Posterior cingulate gyrus (tissue), 11 donors: ENCODE results near the gene ITPKB.

Source experiments
- DNase-seq, 10 donors: peaks; one replicate each; pipeline versions ENCODE4 v3.0.0 to v3.0.0-alpha.2; 2020 to 2021; ENCODE audit warnings: mixed read lengths in 3 of 10
- intact Hi-C: fragments of 100-400 bp; cut with DNase I; formaldehyde crosslinking; loops from one replicate; pipeline ENCODE4 v1.15.1; 2023

Gene ITPKB

DNA sequence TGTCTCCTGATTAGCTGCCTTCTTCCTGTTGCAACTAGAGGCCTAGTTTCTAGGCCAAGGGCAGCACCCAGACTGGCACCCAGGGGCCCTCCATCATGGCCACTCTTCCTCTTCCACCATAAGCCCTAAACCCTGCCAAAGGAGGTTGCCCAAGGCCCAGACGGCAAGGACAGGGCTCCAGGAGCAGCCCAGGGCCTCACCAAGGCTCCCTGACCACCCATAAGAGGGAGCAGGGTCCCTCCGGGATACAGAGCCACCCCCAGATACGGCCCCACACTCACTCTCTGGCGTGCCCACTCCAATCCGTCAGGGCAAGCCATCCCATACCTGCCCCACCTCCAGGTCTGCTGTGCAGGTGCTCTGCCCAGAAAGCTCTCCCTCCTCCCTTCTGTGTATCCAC is 79.9 kb downstream of the ITPKB start:
- intact Hi-C loops = no loop called here
- peak in 2 of 10 donors; percentile 46 to 69 for DNase-seq

DNA sequence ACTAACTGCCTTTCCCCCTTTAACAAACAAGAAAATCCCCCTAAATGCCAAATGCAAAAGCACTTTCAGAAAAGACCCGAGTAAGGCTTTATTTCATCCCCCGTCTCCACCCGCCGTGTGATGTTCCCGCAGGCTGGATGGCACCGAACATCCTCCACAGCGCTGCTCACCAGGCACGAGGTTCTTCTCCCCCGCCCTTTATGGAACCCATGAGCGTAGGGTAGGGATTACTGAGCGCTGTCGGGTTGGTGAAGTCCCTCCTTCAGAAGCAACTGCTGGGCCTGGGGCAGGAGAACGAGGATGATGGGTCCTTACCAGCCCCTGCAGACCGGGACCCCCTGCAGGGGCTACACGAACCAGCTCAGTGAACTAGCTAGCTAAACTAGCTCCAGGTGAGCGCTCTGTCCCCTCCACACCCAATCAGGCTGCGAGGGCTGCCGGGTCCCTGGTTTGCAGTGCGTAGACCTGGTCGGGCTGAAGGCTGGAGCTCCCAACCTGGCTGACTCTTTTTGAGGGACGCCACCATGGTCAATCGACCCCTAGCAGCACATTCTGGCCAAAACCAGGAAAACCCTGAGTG is 80.4 kb downstream of the ITPKB start:
- peak in 3 of 10 donors; percentile 38 to 79 (median 64) for DNase-seq
- intact Hi-C loops = no loop called here

DNA sequence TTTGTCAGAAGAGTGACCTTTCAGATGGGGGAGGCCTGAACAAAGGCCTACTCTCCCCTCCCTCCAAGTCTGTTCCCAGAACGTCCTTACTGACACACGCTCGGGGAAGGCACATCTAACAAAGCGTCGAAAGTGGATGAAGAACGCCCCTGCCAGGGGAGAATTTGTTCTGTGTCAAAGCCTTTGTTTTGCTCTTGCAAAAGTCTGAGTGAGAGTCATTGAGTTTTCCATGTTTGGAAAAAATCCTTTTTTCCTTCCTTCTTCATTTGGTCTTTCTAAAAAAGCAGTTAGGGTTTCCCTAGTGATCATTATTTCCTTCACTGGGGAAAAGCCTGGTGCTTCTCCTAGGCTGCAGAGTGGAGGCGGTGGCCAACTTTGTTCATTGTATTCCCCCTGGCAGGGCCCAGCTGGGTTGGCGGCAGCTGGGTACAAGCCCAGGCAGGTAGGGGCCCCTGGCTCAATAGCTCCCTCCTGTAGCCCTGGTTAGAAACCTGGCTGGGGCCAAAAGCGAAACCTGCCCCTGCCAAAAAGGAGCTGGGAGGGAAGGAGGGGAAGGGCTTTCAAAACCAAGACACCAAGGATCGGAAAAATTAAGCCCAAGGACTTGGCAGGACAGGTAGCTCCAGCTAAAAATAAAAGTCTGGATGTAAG is 81.1 kb downstream of the ITPKB start:
- intact Hi-C loops = no loop called here
- peak in 8 of 10 donors; percentile 52 to 92 (median 70) for DNase-seq

DNA sequence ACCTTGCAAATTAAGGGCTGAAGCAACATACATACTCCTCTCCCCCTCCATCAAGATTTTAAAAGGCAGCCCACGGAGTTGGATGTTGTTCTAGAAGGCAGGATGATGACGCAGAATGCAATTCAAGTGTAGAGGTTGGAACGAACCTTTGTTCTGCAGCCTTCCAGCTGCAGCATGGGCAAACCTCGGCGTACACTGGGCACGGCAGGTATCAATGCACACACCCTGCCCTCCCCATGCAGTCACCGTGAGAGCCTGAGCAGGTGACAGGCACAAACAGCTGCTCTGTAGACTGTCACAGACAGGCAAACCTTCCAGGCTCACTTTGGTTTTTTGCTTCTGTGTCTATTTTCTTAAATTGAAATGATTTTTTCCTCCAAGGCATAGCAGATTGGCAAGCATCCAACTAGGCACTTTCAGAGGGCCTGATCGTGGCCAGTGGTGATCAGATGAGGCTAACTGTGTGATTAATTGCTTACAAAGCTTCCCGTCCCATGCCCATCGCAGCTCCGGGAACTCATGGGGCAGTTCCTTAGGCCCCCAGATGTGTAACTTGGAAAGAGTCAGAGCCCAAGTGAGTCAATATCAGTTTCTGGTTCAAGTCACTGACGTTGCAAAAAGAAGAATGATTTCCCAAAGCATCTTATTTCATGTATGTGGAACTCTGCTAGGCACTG is 82.3 kb downstream of the ITPKB start:
- peak in 4 of 10 donors; percentile 22 to 55 (median 43) for DNase-seq
- intact Hi-C loops = no loop called here

DNA sequence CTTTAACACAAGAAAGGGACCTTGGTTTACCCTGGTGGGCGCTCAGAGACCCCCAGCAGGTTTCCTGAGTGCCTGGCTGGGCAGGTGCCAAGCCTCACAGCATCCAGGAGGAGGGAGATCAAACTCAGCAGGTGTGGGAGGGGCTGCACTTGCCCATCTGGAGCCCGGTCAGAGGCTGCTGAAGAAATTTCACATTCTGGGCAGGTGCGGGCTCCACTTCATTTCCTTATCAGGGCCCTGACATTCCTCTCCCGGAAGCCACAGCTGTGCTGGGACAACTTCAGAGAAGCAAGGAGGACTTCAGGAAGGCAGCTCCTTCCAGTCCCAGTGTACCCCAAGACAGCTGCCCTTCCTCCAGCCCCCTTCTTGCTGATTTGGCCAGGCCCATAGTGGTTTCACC is 82.9 kb downstream of the ITPKB start:
- intact Hi-C loops = no loop called here
- peak in 4 of 10 donors; percentile 14 to 81 (median 49) for DNase-seq

DNA sequence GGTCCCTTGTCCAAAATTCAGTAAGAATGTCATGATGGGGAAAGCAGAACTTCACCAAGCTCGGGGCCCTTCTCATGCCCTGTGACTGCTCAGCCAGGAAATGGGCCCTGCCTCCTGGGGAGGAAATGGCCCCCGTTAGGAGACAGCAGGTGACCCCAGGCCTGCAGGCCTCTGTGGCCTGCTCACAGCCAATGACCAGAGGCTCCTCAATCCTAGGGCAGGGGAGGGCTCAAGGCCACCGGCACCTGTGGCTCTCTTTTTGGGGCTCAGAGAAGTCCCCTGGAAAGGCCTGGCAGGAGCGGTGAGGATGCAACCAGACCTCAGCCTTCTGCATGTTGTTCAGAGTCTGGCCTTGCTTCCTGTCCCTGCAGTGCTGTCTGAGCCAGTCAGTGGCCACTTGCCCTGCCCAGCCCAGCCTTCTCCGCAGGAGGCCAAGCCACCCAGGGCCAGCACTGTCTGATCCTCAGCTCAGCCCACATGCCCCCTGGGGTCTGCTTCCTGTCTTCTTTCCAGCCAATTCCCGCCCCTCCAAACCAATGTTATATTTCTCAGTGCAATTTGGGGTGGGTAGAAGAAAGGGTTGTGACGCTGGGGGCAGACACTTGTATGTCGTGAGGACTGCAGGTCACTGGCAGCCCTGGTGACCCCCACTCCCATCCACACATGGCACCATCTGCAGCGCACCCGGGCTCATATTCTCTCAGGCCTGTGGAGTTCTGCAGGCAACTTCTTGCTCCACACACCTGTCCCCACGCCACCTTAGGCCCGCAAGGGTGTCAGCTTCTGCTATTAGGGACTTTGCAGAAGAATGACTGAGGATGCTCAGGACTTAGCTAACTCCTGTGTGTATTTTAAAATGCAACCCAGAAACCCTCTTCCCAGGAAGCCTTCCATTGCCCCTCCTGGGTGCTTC is 83.6 kb downstream of the ITPKB start:
- intact Hi-C loops = no loop called here
- DNase-seq = peak in 4 of 10 donors; percentile 25 to 82 (median 62)

DNA sequence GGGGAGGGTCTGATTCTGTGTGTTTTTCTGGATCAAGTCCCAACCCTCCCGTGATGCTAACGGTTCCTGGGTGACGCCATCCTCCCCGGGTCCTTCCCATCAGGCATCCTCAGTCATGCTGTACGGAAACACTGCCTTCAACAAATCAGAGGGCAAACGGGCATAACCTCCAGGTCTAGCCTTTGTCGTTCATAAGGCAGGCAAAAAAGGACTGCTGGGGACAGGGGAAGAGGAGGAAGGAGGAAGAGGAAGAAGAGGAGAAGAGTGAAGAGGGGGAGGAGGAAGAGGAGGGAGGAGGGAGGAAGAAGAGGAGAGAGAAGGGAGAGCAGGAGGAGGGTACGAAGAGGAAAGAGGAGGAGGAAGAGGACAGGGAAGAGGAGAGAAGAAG is 84.4 kb downstream of the ITPKB start:
- peak in 2 of 10 donors; percentile 11 to 35 for DNase-seq
- intact Hi-C loops = no loop called here

DNA sequence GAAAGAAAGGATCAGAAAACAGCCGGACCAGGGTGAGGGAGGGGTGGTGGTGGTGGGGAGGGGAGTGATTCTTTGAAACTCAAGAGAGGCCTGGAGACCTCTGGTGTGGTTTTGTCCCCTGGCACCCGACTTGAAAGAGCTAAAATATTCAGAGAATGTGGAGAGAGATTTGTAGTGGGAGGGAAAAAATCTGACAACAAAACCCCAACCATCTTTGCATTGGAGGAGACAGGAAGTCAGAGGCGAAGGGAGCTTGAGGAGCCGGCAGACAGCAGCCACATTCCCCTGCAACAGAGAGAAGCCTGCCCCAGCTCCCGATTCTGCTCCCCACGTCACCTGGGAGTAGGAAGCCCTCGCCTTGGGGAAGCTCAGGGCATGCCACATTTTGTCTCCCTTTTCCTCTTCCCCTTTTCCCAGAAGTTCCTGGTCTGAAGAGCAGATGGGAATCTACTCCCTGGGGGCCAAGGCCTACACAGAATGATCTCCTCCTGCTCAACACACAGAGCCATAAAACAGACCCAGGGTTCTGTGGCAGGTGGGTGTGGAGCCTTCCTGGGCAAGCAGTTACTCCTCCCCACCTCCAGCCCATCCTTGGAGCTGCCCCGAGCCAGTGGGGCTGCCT is 84.9 kb downstream of the ITPKB start:
- peak in 3 of 10 donors; percentile 22 to 77 (median 50) for DNase-seq
- intact Hi-C loops = no loop called here

DNA sequence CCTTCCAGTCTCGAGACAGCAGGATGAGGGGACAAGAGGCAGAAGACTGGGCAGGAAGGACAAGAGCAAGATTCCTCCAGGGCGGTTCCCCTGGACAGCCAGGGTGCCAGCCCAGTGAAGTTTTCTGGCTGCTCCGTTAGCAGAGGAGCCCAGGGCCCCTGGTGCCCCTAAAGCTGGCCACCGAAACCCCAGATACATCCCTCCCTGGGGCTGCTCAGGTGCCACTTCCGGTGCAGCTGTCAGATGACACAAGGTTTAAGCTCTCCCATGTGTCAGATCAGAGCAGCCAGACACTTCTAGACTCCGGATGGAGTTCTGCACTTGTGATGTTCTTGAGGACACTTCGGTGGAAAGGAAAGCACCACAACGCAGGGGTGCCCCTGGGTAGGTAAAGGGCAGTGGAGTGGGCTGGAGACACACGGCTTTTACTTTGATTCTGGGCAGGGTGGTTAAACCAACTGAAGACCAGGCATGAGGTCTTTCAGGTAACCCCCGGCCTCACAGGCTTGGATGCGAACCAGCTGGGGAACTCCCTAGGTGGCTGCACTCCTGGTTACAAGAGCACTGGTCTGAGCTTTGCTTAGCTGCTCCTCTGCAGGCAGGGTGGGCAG is 85.7 kb downstream of the ITPKB start:
- intact Hi-C loops = no loop called here
- peak in 4 of 10 donors; percentile 9 to 76 (median 58) for DNase-seq

DNA sequence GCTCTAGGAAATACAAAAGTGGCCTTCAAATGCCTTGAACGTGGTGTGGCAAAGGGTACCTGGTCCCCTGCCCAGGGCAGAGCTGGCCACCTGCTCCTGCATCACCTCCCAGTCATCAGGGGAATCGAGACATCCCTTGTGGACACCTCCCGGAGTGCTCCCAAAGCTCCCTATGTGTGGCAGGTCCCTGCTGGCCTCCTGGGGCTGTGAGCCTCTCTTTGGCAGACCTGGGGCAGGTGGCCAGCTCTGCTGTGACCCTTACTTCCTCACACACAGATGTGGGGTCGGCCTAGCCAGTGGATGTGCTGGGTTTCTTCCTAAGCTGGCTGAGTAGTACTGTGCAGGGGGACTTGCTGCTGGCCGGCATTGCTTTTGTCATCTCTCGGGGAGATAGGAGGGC is 86.5 kb downstream of the ITPKB start:
- intact Hi-C loops = no loop called here
- peak in 4 of 10 donors; percentile 17 to 55 (median 30) for DNase-seq

DNA sequence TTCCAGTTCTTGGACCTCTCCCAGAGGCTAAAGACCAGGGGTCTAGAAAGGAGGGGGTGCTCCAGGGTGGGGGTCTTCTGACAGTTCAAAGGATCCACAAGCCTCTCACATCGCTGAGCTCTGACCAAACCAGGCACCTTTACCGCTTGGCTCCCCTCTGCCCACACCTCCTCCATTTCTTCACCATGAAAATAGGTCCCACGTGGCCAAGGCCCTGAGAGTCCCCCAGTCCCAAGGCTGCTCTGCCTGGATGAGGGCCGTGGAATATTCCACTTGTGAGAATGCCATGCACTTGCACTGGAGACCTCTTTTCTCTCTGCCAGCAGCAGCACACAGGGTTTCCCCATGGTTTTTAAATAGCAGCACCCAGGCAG is 87.4 kb downstream of the ITPKB start:
- intact Hi-C loops = no loop called here
- DNase-seq = peak in 4 of 10 donors; percentile 30 to 82 (median 62)

DNA sequence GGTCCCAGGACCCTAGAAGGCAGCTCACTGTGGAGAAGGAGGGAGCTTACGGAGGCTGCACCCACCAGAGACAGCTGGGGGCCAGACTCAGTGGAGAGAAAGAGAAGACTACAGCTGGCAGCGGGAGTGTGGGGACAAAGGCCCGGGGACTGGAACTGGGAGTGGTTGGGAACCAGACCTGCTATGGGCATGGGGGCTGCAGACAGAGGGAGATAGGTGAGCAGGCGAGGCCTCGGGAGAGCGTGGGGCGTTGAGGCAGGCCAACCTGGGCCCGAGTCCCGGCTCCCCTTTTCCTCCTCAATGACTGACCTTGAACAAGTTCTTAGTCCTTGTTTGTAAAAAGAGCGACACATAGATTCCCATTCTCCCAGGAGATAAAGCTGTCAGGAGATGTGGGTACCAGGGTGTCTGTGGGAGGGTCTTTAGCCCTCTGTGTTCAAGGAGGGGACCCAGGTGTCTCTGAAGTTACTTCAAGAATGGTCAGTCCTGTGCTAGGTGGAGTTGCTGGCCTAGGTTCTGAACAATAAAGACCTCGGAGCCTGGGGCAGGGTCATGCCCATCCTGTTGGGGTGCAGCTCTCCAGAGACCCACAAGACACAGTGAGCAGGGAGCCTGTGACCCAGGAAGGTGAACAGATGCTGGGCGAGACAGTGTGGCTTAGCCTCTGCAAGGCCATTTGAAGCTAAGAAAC is 87.9 kb downstream of the ITPKB start:
- intact Hi-C loops = no loop called here

DNA sequence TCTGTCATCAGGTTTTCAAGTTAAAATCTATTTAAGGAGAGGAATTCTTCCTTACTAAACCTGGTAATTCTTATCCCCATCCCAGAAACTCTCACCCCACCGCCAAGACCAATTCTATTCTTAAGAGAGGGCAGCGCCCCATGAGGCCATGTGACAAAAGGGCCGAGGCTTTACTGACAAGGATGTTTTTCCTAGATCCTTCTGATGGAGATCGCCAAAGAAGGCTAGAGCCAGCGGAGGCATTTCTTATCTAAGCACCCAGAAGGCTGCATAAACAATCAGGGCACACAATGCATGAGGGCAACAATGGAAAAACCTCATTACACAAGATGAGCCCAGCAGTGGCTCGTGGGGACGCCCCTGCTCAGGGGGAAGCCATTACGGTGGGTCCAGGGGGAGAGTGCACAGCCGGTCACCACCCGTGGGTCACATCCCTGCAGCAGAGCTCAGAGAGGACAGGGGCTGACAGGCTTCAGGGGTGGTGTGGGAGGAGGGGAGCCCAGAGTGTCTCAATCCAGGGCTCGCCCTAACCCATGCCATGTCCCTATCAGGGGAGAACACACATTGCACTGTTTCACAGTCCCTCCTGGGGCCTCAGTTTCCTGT is 88.7 kb downstream of the ITPKB start:
- intact Hi-C loops = no loop called here
- peak in 3 of 10 donors; percentile 54 to 69 (median 55) for DNase-seq

More for the DNA sequence above, 87.9 kb downstream of the ITPKB start:
- peak in 4 of 10 donors; percentile 1 to 80 (median 59) for DNase-seq

DNA sequence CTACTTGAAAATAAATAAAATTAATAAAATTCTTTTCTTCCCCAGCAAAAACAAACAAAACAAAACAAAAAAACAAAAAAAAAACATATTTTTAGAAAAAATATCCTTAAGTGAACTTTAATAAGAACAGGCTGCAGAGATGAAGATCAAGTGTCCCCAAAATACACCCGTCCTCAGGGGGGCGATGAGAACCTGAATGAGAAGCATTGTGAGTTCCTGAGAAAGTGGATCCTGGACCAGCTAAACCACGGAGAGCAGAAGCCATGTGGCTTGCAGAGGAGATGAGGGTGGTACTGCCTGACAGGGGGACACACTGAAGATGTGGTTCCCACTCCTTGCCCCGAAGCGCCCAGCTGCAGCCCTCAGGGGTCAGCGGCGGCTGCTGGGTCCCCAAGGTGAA is 89.3 kb downstream of the ITPKB start:
- intact Hi-C loops = no loop called here
- peak in 3 of 10 donors; percentile 35 to 67 (median 59) for DNase-seq

DNA sequence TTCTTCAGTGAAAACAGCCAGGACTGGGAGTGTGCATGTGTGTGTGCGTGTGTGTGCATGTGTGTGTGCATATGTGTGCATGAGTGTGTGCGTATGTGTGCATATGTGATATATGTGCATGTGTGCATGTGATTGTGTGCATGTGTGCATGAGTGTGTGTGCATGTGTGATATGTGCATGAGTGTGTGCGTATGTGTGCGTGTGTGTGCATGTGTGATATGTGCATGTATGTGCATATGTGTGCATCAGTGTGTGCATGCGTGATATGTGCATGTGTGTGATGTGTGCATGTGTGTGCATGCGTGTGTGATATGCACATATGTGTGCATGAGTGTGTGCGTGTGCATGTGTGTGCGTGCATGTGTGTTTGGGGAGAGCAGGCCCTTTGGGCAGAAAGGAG is 89.8 kb downstream of the ITPKB start:
- DNase-seq = peak in 2 of 10 donors; percentile 16 to 18
- intact Hi-C loops = no loop called here

DNA sequence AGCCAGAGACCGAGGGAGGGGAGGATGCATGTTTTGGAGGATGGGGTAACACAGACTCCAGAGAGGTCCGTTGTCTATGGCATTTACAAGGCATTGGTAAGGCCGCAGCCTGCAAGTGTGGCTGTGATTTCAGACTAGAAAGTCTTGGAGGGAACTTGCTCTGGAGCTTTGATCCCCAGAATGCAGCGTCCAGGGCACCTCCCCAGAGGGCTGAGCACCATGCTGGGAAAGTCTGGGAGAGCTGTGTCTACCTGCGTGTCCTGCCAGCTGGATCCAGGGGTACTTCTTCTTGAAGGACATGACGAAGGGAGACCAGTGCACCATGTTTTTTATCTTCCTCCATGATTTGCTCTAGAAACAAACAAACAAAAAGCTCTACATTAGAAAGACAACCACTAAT is 90.7 kb downstream of the ITPKB start:
- intact Hi-C loops = no loop called here
- DNase-seq = peak in 2 of 10 donors; percentile 52 to 73

DNA sequence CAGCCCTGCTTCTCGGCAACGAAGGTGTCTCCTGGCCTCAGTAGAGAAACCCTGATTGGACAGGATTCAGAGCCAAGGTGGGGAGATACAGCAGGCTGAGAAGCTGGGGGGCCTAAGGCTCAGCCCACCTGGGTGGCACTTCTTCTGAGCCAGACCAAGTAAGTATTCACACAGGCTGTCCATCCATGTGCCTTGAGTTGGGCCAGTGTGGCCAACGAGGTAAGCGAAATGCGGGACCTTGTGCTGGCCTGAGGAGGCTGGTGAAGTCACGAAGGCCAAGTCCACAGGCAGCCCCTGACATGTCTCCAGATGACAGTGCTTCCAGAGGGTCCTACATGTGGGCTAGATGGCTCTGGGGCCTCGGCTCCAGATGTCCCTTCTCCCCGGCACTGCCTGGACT is 91.4 kb downstream of the ITPKB start:
- intact Hi-C loops = no loop called here
- peak in 2 of 10 donors; percentile 55 to 64 for DNase-seq

DNA sequence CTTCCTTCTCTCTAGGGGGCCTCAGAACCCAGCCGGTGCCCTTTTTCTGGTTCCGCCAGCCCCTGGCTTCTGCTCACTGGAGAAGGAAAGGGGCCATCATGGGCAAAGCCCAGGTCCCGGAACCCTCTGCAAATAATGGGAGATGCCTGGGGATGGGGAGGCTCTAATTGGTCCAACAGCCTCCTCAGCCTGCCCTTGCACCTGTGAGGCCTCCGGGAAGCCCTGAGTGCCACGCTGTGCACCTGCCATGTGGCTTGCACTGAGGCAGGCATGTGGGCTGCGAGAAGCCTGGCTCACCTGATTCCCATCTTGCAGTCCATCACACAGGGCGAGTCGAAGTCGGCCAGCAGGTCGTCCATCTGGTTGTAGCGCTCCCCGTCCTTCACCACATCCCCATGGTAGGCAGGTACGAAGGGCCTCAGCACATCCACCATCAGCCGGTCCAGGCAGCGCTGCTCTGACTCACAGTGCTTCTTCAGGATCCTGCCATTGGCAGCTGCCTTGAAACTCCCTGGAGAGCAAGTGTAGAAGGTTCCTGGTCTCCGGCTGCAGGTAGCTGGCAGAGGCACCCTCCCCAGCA is 92.1 kb downstream of the ITPKB start:
- intact Hi-C loops = no loop called here
- peak in 4 of 10 donors; percentile 23 to 81 (median 72) for DNase-seq
